Endothelial cell of umbilical vein (primary cell): ENCODE data around the gene DMXL1.

Source experiments
- CTCF ChIP-seq, 2 donors: IDR thresholded peaks; 1 replicate in 1 of 2; 2 replicates in 1 of 2; pipeline ENCODE4 v1.5.1; 2011; ENCODE audit warnings: low read length in 2 of 2, mild to moderate bottlenecking in 2 of 2, moderate library complexity in 2 of 2, control low read depth in 1 of 2, inconsistent platforms in 1 of 2, low read depth in 1 of 2; ENCODE audit not compliant: insufficient read depth in 1 of 2; ENCODE audit errors: extremely low read depth in 1 of 2
- EZH2 ChIP-seq: IDR thresholded peaks from 2 replicates; pipeline ENCODE4 v1.6.1; 2012; ENCODE audit warnings: borderline replicate concordance, low read depth, mild to moderate bottlenecking, moderate library complexity, low read length, inconsistent platforms; ENCODE audit not compliant: severe bottlenecking
- GATA2 ChIP-seq: IDR thresholded peaks from 2 replicates; pipeline ENCODE4 v1.7.0; 2011; ENCODE audit warnings: low read depth, mild to moderate bottlenecking, moderate library complexity, mixed read lengths, low read length; ENCODE audit not compliant: insufficient read length, insufficient read depth
- JUN ChIP-seq: IDR thresholded peaks from 2 replicates; pipeline ENCODE4 v1.6.1; 2011; ENCODE audit warnings: borderline replicate concordance, low read depth; ENCODE audit not compliant: insufficient read length, insufficient read depth
- MAX ChIP-seq: IDR thresholded peaks from 2 replicates; pipeline ENCODE4 v1.6.1; 2011; ENCODE audit not compliant: insufficient read depth, insufficient read length
- MYC ChIP-seq: IDR thresholded peaks from one replicate; pipeline ENCODE4 v1.6.1; 2011; ENCODE audit warnings: mild to moderate bottlenecking, low read depth, low read length
- POLR2A ChIP-seq: IDR thresholded peaks from 2 replicates; pipeline ENCODE4 v1.6.1; 2012; ENCODE audit warnings: low read depth, mild to moderate bottlenecking, control low read depth, low read length
- POLR2AphosphoS5 ChIP-seq: IDR thresholded peaks from 2 replicates; pipeline ENCODE4 v1.6.1; 2012; ENCODE audit warnings: low read depth, mild to moderate bottlenecking, control low read depth, low read length, moderate library complexity; ENCODE audit not compliant: insufficient read depth

- no peak for TF ChIP-seq EZH2
- TF ChIP-seq CTCF (IDR thresholded peaks at IDR 0.05; ENCODE audit: extremely low read depth in 1 of 2, insufficient read depth in 1 of 2, low read depth in 1 of 2, low read length in 2 of 2): no peak
- no peak for TF ChIP-seq POLR2A
- TF ChIP-seq MAX: no peak
- TF ChIP-seq GATA2: no peak
- no peak for TF ChIP-seq MYC
- no peak for TF ChIP-seq POLR2AphosphoS5
- no peak for TF ChIP-seq JUN
Observed at GRCh38 chr5:119229950-119230349, 159.1 kb downstream of the DMXL1 start.
